ENCODE measurements around the gene HDAC4.

DNA sequence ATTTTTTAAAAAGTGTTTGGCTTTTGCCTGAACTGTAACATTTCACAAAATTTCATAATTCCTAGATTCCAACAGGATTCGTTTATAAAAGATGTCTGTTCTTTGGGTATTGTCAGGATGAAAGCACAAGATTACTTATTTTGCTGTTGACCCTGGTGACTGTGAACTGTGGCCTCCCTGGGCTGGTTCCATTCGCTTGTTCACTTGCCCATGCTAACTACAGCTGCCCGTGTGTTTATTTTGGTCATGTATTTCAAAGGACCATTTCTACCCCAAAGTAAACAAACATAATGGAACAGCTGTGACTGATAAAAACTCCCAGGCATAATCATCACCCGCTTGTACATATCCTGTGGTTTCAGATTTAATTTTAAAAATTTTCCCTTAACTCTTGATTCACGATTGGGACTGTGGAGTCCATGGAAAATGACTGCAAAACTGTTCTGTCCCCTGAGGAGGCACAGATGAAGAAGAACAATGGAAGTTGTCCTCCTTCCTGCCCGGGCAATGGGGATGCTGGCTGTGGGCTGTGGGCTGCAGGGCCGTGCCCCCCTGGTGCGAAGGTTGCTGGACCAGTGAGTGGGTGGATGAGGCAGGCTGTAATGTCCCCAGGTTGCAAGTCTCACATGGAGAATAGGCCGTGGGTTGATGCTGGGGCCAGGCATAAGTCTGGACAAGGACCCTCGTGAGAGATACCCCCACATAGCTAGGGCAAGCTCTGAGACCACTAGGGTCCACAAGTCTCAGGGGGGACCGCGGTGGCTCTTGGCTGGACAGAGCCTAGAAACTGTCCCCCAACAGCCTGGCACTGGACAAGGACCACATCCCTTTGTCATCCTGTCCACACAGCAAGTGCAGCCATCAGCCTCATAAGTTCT lies 28.9 kb upstream of the HDAC4 start:
- TF ChIP-seq, protein P1, sequence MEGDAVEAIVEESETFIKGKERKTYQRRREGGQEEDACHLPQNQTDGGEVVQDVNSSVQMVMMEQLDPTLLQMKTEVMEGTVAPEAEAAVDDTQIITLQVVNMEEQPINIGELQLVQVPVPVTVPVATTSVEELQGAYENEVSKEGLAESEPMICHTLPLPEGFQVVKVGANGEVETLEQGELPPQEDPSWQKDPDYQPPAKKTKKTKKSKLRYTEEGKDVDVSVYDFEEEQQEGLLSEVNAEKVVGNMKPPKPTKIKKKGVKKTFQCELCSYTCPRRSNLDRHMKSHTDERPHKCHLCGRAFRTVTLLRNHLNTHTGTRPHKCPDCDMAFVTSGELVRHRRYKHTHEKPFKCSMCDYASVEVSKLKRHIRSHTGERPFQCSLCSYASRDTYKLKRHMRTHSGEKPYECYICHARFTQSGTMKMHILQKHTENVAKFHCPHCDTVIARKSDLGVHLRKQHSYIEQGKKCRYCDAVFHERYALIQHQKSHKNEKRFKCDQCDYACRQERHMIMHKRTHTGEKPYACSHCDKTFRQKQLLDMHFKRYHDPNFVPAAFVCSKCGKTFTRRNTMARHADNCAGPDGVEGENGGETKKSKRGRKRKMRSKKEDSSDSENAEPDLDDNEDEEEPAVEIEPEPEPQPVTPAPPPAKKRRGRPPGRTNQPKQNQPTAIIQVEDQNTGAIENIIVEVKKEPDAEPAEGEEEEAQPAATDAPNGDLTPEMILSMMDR (IDR thresholded peaks at IDR 0.05 in 2 of 3, conservative IDR thresholded peaks at IDR 0.05 in 1 of 3; ENCODE audit: borderline replicate concordance in 1 of 3, insufficient read depth in 1 of 3, low read depth in 2 of 3, low read length in 2 of 3), result no peak
- no peak for TF ChIP-seq FOSL1 (IDR thresholded peaks at IDR 0.05; ENCODE audit: low read depth)
- TF ChIP-seq JUND (IDR thresholded peaks at IDR 0.05), result no peak
- no peak for TF ChIP-seq POLR2AphosphoS5 (IDR thresholded peaks at IDR 0.05; ENCODE audit: low read depth, low read length)
- TF ChIP-seq, protein P2, sequence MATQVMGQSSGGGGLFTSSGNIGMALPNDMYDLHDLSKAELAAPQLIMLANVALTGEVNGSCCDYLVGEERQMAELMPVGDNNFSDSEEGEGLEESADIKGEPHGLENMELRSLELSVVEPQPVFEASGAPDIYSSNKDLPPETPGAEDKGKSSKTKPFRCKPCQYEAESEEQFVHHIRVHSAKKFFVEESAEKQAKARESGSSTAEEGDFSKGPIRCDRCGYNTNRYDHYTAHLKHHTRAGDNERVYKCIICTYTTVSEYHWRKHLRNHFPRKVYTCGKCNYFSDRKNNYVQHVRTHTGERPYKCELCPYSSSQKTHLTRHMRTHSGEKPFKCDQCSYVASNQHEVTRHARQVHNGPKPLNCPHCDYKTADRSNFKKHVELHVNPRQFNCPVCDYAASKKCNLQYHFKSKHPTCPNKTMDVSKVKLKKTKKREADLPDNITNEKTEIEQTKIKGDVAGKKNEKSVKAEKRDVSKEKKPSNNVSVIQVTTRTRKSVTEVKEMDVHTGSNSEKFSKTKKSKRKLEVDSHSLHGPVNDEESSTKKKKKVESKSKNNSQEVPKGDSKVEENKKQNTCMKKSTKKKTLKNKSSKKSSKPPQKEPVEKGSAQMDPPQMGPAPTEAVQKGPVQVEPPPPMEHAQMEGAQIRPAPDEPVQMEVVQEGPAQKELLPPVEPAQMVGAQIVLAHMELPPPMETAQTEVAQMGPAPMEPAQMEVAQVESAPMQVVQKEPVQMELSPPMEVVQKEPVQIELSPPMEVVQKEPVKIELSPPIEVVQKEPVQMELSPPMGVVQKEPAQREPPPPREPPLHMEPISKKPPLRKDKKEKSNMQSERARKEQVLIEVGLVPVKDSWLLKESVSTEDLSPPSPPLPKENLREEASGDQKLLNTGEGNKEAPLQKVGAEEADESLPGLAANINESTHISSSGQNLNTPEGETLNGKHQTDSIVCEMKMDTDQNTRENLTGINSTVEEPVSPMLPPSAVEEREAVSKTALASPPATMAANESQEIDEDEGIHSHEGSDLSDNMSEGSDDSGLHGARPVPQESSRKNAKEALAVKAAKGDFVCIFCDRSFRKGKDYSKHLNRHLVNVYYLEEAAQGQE (IDR thresholded peaks at IDR 0.05; ENCODE audit: low read depth), result no peak
- no peak for TF ChIP-seq RAD21 (IDR thresholded peaks at IDR 0.05; ENCODE audit: low read depth)
- TF ChIP-seq TCF7L2 (IDR thresholded peaks at IDR 0.05; ENCODE audit: borderline replicate concordance, extremely low read depth, insufficient read depth, insufficient read length), result no peak
- TF ChIP-seq SIN3A (IDR thresholded peaks at IDR 0.05; ENCODE audit: low read depth), result no peak
- TF ChIP-seq POLR2A (IDR thresholded peaks at IDR 0.05; ENCODE audit: borderline replicate concordance, extremely low read depth, insufficient read depth, insufficient read length), result no peak
- TF ChIP-seq SRF (IDR thresholded peaks at IDR 0.05; ENCODE audit: low read depth), result no peak
- TF ChIP-seq YY1 (IDR thresholded peaks at IDR 0.05; ENCODE audit: extremely low read depth, insufficient replicate concordance, low read depth, low read length), result no peak
- no peak for TF ChIP-seq EZH2 (IDR thresholded peaks at IDR 0.05)
- no peak for TF ChIP-seq SP1 (IDR thresholded peaks at IDR 0.05; ENCODE audit: low read depth)
